DOHH2 (cell line): ENCODE data around the gene MRPL4.

Experiments used
- EZH2phosphoT487 ChIP-seq: fragments of 200-600 bp; sonication (generic); IDR thresholded peaks from 2 replicates; pipeline ENCODE4 v1.6.1; 2017; ENCODE audit warnings: borderline replicate concordance, mild to moderate bottlenecking, antibody characterized with exemption, low read length, moderate library complexity, mixed read lengths
- TF ChIP-seq, protein P1 (sequence below): fragments of 200-600 bp; sonication (generic); IDR thresholded peaks from one replicate; pipeline ENCODE4 v1.5.1; 2014; ENCODE audit warnings: antibody characterized with exemption, mild to moderate bottlenecking, low read depth, low read length; ENCODE audit not compliant: poor library complexity, severe bottlenecking

DNA sequence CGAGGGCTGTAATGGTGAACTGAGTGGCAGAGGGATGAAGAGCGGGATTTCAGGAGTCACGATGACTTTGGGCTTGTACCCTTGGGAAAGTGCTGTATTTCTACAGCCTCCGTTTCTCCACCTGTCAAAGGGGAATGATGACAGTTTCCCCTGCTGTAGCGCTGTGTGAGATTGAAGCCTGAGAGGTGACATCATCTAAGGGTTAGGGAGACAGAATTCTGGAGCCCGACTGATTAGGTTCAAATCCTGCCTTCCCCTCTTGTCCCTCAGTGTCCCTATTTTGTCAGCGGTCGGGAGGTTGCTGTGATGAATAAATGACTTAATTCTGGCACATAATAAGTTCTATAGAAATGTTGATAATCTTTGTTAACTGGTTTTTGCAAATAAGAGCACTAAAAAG lies 693 bp downstream of the MRPL4 start:
- TF ChIP-seq, protein P1, sequence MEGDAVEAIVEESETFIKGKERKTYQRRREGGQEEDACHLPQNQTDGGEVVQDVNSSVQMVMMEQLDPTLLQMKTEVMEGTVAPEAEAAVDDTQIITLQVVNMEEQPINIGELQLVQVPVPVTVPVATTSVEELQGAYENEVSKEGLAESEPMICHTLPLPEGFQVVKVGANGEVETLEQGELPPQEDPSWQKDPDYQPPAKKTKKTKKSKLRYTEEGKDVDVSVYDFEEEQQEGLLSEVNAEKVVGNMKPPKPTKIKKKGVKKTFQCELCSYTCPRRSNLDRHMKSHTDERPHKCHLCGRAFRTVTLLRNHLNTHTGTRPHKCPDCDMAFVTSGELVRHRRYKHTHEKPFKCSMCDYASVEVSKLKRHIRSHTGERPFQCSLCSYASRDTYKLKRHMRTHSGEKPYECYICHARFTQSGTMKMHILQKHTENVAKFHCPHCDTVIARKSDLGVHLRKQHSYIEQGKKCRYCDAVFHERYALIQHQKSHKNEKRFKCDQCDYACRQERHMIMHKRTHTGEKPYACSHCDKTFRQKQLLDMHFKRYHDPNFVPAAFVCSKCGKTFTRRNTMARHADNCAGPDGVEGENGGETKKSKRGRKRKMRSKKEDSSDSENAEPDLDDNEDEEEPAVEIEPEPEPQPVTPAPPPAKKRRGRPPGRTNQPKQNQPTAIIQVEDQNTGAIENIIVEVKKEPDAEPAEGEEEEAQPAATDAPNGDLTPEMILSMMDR = no peak
- TF ChIP-seq EZH2phosphoT487 = no peak
